SKM-1 treated with dmso at 0.1 percent for 144 hours (cell line): ENCODE results near the gene STK24.

ENCODE experiments used
- DNase-seq: peaks from one replicate; lab custom pipeline; 2025; ENCODE audit not compliant: unreplicated experiment; lab: John Stamatoyannopoulos, UW

Gene STK24

GRCh38 chr13:98476538-98476966, 100.4 kb downstream of the STK24 start:
- peak; percentile 85 for DNase-seq

- no peak for DNase-seq
Observed at GRCh38 chr13:98476106-98476505, 100.8 kb downstream of the STK24 start.

- DNase-seq = peak; percentile 24
Observed at GRCh38 chr13:98475522-98475921, 101.4 kb downstream of the STK24 start.

- no peak for DNase-seq
Observed at GRCh38 chr13:98474761-98475160, 102.1 kb downstream of the STK24 start.

GRCh38 chr13:98474292-98474691, 102.6 kb downstream of the STK24 start:
- DNase-seq = no peak

- DNase-seq = no peak
Observed at GRCh38 chr13:98473788-98474144, 103.1 kb downstream of the STK24 start.

- DNase-seq = no peak
Observed at GRCh38 chr13:98473135-98473787, 103.6 kb downstream of the STK24 start.

- DNase-seq = no peak
Observed at GRCh38 chr13:98471934-98472333, 105.0 kb downstream of the STK24 start.

GRCh38 chr13:98470920-98471319, 106.0 kb downstream of the STK24 start:
- no peak for DNase-seq

- no peak for DNase-seq
Observed at GRCh38 chr13:98468929-98469328, 108.0 kb downstream of the STK24 start.

GRCh38 chr13:98468361-98468760, 108.5 kb downstream of the STK24 start:
- no peak for DNase-seq

- no peak for DNase-seq
Observed at GRCh38 chr13:98467263-98467985, 109.5 kb downstream of the STK24 start.

- no peak for DNase-seq
Observed at GRCh38 chr13:98466634-98467236, 110.2 kb downstream of the STK24 start.

GRCh38 chr13:98462946-98463345, 114.0 kb downstream of the STK24 start:
- DNase-seq = no peak

- no peak for DNase-seq
Observed at GRCh38 chr13:98462241-98462882, 114.5 kb downstream of the STK24 start.

- no peak for DNase-seq
Observed at GRCh38 chr13:98461486-98462240, 115.2 kb downstream of the STK24 start.

- no peak for DNase-seq
Observed at GRCh38 chr13:98460516-98460915, 116.4 kb downstream of the STK24 start.

- DNase-seq = no peak
Observed at GRCh38 chr13:98459721-98460370, 117.1 kb downstream of the STK24 start.

- DNase-seq = no peak
Observed at GRCh38 chr13:98459171-98459681, 117.7 kb downstream of the STK24 start.

GRCh38 chr13:98458431-98458830, 118.5 kb downstream of the STK24 start:
- no peak for DNase-seq
